Ectodermal cell (in vitro differentiated cells): ENCODE data around the gene PRPF19.

Experiments used
- H3K27ac ChIP-seq: 2 replicates; pipeline ENCODE4 v1.7.0; 2013; ENCODE audit warnings: mild to moderate bottlenecking, low read depth, low read length; ENCODE audit not compliant: insufficient read depth, poor library complexity, severe bottlenecking
- H3K27me3 ChIP-seq: 2 replicates; pipeline ENCODE4 v1.7.0; 2013; ENCODE audit warnings: mild to moderate bottlenecking, low read length; ENCODE audit not compliant: insufficient read depth, control insufficient read depth, poor library complexity, severe bottlenecking
- H3K36me3 ChIP-seq: one replicate; pipeline ENCODE4 v1.7.0; 2013; ENCODE audit warnings: low read length; ENCODE audit not compliant: control insufficient read depth, insufficient read depth
- H3K4me1 ChIP-seq: one replicate; pipeline ENCODE4 v1.7.0; 2013; ENCODE audit warnings: low read length; ENCODE audit not compliant: control insufficient read depth, insufficient read depth
- H3K4me3 ChIP-seq: 2 replicates; pipeline ENCODE4 v1.7.0; 2013; ENCODE audit warnings: low read depth, low read length, control low read depth; ENCODE audit not compliant: insufficient read depth
- H3K9me3 ChIP-seq: 2 replicates; pipeline ENCODE4 v1.7.0; 2013; ENCODE audit warnings: mild to moderate bottlenecking, low read length, moderate library complexity; ENCODE audit not compliant: control insufficient read depth
- WGBS, 2 experiments: methylation state at CpG; one replicate each; pipeline ENCODE4 v1.1.7; 2013; ENCODE audit warnings: missing lambda C conversion rate in 2 of 2; 5-methylcytosine and 5-hydroxymethylcytosine counted together

Gene PRPF19

GRCh38 chr11:60875366-60876167, 30.8 kb downstream of the PRPF19 start:
- Histone ChIP-seq H3K36me3 (peaks cover 3% of the 10 kb centered on the region), H3K27me3 (no peaks in the 10 kb centered on the region), H3K27ac (no peak overlapping the region), H3K4me3 (no peak overlapping the region), H3K9me3 (no peaks in the 10 kb centered on the region), H3K4me1 (no peaks in the 10 kb centered on the region)
- 92 to 94% methylated on average over 7 of the region's 7 CpGs for WGBS, 2 experiments

- 90 to 92% methylated on average over 13 of the region's 13 CpGs for WGBS, 2 experiments
- H3K9me3 ChIP-seq, result no peaks in the 10 kb centered on the region
- no peaks in the 10 kb centered on the region for H3K27me3 ChIP-seq
- no peak overlapping the region for H3K27ac ChIP-seq
- H3K4me3 ChIP-seq, result no peak overlapping the region
- peaks cover 3% of the 10 kb centered on the region for H3K36me3 ChIP-seq
- H3K4me1 ChIP-seq, result no peaks in the 10 kb centered on the region
These were observed 31.7 kb downstream of the PRPF19 start for GRCh38 chr11:60874421-60875365.

GRCh38 chr11:60873533-60873932, 32.9 kb downstream of the PRPF19 start:
- Histone ChIP-seq H3K36me3 (no peaks in the 10 kb centered on the region), H3K4me3 (no peak overlapping the region), H3K27ac (no peak overlapping the region), H3K27me3 (no peaks in the 10 kb centered on the region), H3K4me1 (no peaks in the 10 kb centered on the region), H3K9me3 (no peaks in the 10 kb centered on the region)
- WGBS, 2 experiments, result 88 to 91% methylated on average over 12 of the region's 12 CpGs

- no peak overlapping the region for H3K4me3 ChIP-seq
- H3K36me3 ChIP-seq, result no peaks in the 10 kb centered on the region
- no peaks in the 10 kb centered on the region for H3K9me3 ChIP-seq
- 64 to 68% methylated on average over 16 of the region's 16 CpGs for WGBS, 2 experiments
- H3K4me1 ChIP-seq, result no peaks in the 10 kb centered on the region
- no peaks in the 10 kb centered on the region for H3K27me3 ChIP-seq
- no peak overlapping the region for H3K27ac ChIP-seq
These were observed 33.3 kb downstream of the PRPF19 start for GRCh38 chr11:60872961-60873524.

- Histone ChIP-seq H3K9me3 (no peaks in the 10 kb centered on the region), H3K27me3 (no peaks in the 10 kb centered on the region), H3K36me3 (no peaks in the 10 kb centered on the region), H3K4me1 (no peaks in the 10 kb centered on the region), H3K27ac (no peak overlapping the region), H3K4me3 (no peak overlapping the region)
- WGBS, 2 experiments, result 91 to 92% methylated on average over 5 to 6 of the region's 6 CpGs
These were observed 34.0 kb downstream of the PRPF19 start for GRCh38 chr11:60872124-60872960.

GRCh38 chr11:60871378-60872061, 34.9 kb downstream of the PRPF19 start:
- Histone ChIP-seq H3K27ac (no peak overlapping the region), H3K36me3 (no peaks in the 10 kb centered on the region), H3K9me3 (no peaks in the 10 kb centered on the region), H3K27me3 (no peaks in the 10 kb centered on the region), H3K4me3 (no peak overlapping the region), H3K4me1 (no peaks in the 10 kb centered on the region)
- 88 to 91% methylated on average over 7 of the region's 7 CpGs for WGBS, 2 experiments

- no peaks in the 10 kb centered on the region for H3K36me3 ChIP-seq
- no peaks in the 10 kb centered on the region for H3K27me3 ChIP-seq
- no peaks in the 10 kb centered on the region for H3K9me3 ChIP-seq
- no peaks in the 10 kb centered on the region for H3K4me1 ChIP-seq
- H3K27ac ChIP-seq, result no peak overlapping the region
- no peak overlapping the region for H3K4me3 ChIP-seq
- WGBS, 2 experiments, result 92 to 94% methylated on average over 13 of the region's 13 CpGs
These were observed 35.5 kb downstream of the PRPF19 start for GRCh38 chr11:60870733-60871377.

- Histone ChIP-seq H3K27ac (no peak overlapping the region), H3K9me3 (no peaks in the 10 kb centered on the region), H3K4me3 (no peak overlapping the region), H3K4me1 (no peaks in the 10 kb centered on the region), H3K36me3 (no peaks in the 10 kb centered on the region), H3K27me3 (no peaks in the 10 kb centered on the region)
- WGBS, 2 experiments, result 71 to 72% methylated on average over 3 of the region's 3 CpGs
These were observed 36.1 kb downstream of the PRPF19 start for GRCh38 chr11:60870276-60870675.

- Histone ChIP-seq H3K4me3 (no peak overlapping the region), H3K27me3 (no peaks in the 10 kb centered on the region), H3K27ac (no peak overlapping the region), H3K4me1 (no peaks in the 10 kb centered on the region), H3K9me3 (no peaks in the 10 kb centered on the region), H3K36me3 (no peaks in the 10 kb centered on the region)
- 91 to 93% methylated on average over 7 of the region's 7 CpGs for WGBS, 2 experiments
These were observed 36.9 kb downstream of the PRPF19 start for GRCh38 chr11:60869451-60869825.
